SK-N-SH (cell line): ENCODE data around the gene SPATA31C1. TPM values are rescaled to one million over a fixed set of nuclear protein-coding genes. Genes with fewer than 3 reads are reported as not detected.

Experiments
- CTCF ChIA-PET: fragments of 300-600, 350-600 bp; formaldehyde crosslinking; extraction: SDS; loops from one replicate; lab custom pipeline; 2021; lab: Yijun Ruan, JAX
- POLR2A ChIA-PET: fragments of 350-600 bp; sonication (Branson Sonifier 250); formaldehyde crosslinking; extraction: SDS; loops from one replicate; lab custom pipeline; 2020; ENCODE audit warnings: antibody characterized with exemption, inconsistent platforms; lab: Yijun Ruan, JAX
- DNase-seq: peaks from one replicate; pipeline ENCODE4 v3.0.0; 2012
- H2AFZ ChIP-seq: fragments of 200-600 bp; sonication (generic); 2 replicates; pipeline ENCODE4 v1.8.1; 2016; ENCODE audit warnings: antibody characterized with exemption, mild to moderate bottlenecking, low read depth
- H3F3A ChIP-seq: fragments of 200-600 bp; sonication (generic); replicated peaks from 2 replicates; pipeline ENCODE3; 2016; ENCODE audit warnings: antibody characterized with exemption, mild to moderate bottlenecking; ENCODE audit not compliant: insufficient read depth
- H3K27ac ChIP-seq, 2 experiments: fragments of 200-500 bp in 1 of 2; fragments of 200-600 bp in 1 of 2; sonication (Bioruptor generic) in 1 of 2; sonication (generic), shearing (Covaris generic) in 1 of 2; 2 replicates each; pipeline versions ENCODE4 v1.5.1 to v1.6.1; 2014 to 2016; ENCODE audit warnings: low read depth in 2 of 2, inconsistent platforms in 1 of 2, low read length in 1 of 2, mild to moderate bottlenecking in 1 of 2, mixed read lengths in 1 of 2
- H3K27me3 ChIP-seq: fragments of 200-600 bp; sonication (generic), shearing (Covaris generic); 2 replicates; pipeline ENCODE4 v1.6.1; 2016; ENCODE audit warnings: mixed run types; ENCODE audit not compliant: insufficient read depth
- H3K36me3 ChIP-seq, 2 experiments: fragments of 200-500 bp in 1 of 2; fragments of 200-600 bp in 1 of 2; sonication (Bioruptor generic) in 1 of 2; sonication (generic) in 1 of 2; replicated peaks in 1 of 2; 2 replicates each; pipeline versions ENCODE3 to v1.5.1; 2014 to 2016; ENCODE audit warnings: low read length in 1 of 2, mild to moderate bottlenecking in 1 of 2; ENCODE audit not compliant: insufficient read depth in 2 of 2, control insufficient read depth in 1 of 2
- H3K4me1 ChIP-seq, 2 experiments: fragments of 200-500 bp in 1 of 2; fragments of 200-600 bp in 1 of 2; sonication (Bioruptor generic) in 1 of 2; sonication (generic), shearing (Covaris generic) in 1 of 2; 2 replicates each; pipeline versions ENCODE4 v1.5.1 to v1.6.1; 2014 to 2016; ENCODE audit warnings: low read depth in 1 of 2, low read length in 1 of 2, mixed run types in 1 of 2; ENCODE audit not compliant: insufficient read depth in 2 of 2, control insufficient read depth in 1 of 2
- H3K4me2 ChIP-seq: fragments of 200-600 bp; sonication (generic), shearing (Covaris generic); 2 replicates; pipeline ENCODE4 v1.6.1; 2017; ENCODE audit warnings: mixed run types
- H3K4me3 ChIP-seq, 2 experiments: fragments of 200-500 bp in 1 of 2; fragments of 200-600 bp in 1 of 2; sonication (Bioruptor generic) in 1 of 2; sonication (generic), shearing (Covaris generic) in 1 of 2; 2 replicates each; pipeline versions ENCODE4 v1.5.1 to v1.8.1; 2014 to 2016; ENCODE audit warnings: low read depth in 2 of 2, inconsistent platforms in 1 of 2, low read length in 1 of 2, mild to moderate bottlenecking in 1 of 2, mixed read lengths in 1 of 2, moderate library complexity in 1 of 2
- H3K79me2 ChIP-seq: fragments of 200-600 bp; sonication (generic); 2 replicates; pipeline ENCODE4 v1.8.1; 2017; ENCODE audit warnings: mild to moderate bottlenecking; ENCODE audit not compliant: insufficient read depth
- H3K9ac ChIP-seq: fragments of 200-600 bp; sonication (generic); 2 replicates; pipeline ENCODE4 v1.6.1; 2017; ENCODE audit warnings: mixed run types
- H3K9me2 ChIP-seq: fragments of 200-600 bp; sonication (generic); 2 replicates; pipeline ENCODE4 v1.6.1; 2017; ENCODE audit warnings: mixed run types
- H3K9me3 ChIP-seq: fragments of 200-600 bp; sonication (generic); 2 replicates; pipeline ENCODE4 v1.6.1; 2017; ENCODE audit warnings: mixed run types, mild to moderate bottlenecking, moderate library complexity
- H4K20me1 ChIP-seq: fragments of 200-600 bp; sonication (generic); 2 replicates; pipeline ENCODE4 v1.6.1; 2017; ENCODE audit warnings: mild to moderate bottlenecking, mixed run types; ENCODE audit not compliant: insufficient read depth
- CHD2 ChIP-seq: fragments of 150-350 bp; IDR thresholded peaks from 2 replicates; pipeline ENCODE4 v1.6.1; 2018; ENCODE audit warnings: low read length; ENCODE audit not compliant: partially characterized antibody
- ELF1 ChIP-seq: IDR thresholded peaks from 2 replicates; pipeline ENCODE4 v1.4.0; 2012
- FOXJ3 ChIP-seq: sonication (generic); formaldehyde crosslinking; IDR thresholded peaks from 2 replicates; pipeline ENCODE4 v1.5.1; 2020; ENCODE audit warnings: mild to moderate bottlenecking, missing genetic modification reagents
- GABPA ChIP-seq: IDR thresholded peaks from 2 replicates; pipeline ENCODE4 v1.4.0; 2012; ENCODE audit warnings: low read depth, mild to moderate bottlenecking
- GATA2 ChIP-seq: sonication (generic); formaldehyde crosslinking; IDR thresholded peaks from 2 replicates; pipeline ENCODE4 v1.5.0; 2020; ENCODE audit warnings: mild to moderate bottlenecking, missing genetic modification reagents
- JUND ChIP-seq: IDR thresholded peaks from 2 replicates; pipeline ENCODE4 v1.4.0; 2012
- MXI1 ChIP-seq: IDR thresholded peaks from 2 replicates; pipeline ENCODE4 v1.6.1; 2012; ENCODE audit warnings: mild to moderate bottlenecking, low read depth, low read length, improper control_type of control experiment
- POLR2AphosphoS5 ChIP-seq: IDR thresholded peaks from 2 replicates; pipeline ENCODE4 v1.6.1; 2012; ENCODE audit warnings: low read depth, low read length
- RAD21 ChIP-seq: IDR thresholded peaks from 2 replicates; pipeline ENCODE4 v1.6.1; 2012; ENCODE audit warnings: mild to moderate bottlenecking, low read length
- RCOR1 ChIP-seq: fragments of 150-350 bp; IDR thresholded peaks from 2 replicates; pipeline ENCODE4 v1.6.1; 2017; ENCODE audit warnings: antibody characterized with exemption, low read length
- RXRA ChIP-seq: IDR thresholded peaks from 2 replicates; pipeline ENCODE4 v1.4.0; 2012; ENCODE audit warnings: low read depth, mild to moderate bottlenecking, borderline replicate concordance
- SIN3A ChIP-seq: IDR thresholded peaks from 2 replicates; pipeline ENCODE4 v1.6.1; 2012; ENCODE audit warnings: low read depth, mild to moderate bottlenecking, low read length, moderate library complexity, borderline replicate concordance
- SMC3 ChIP-seq: IDR thresholded peaks from 2 replicates; pipeline ENCODE4 v1.6.1; 2012; ENCODE audit warnings: low read depth, low read length, improper control_type of control experiment
- TAF1 ChIP-seq: IDR thresholded peaks from 2 replicates; pipeline ENCODE4 v1.6.1; 2012; ENCODE audit warnings: low read depth, mild to moderate bottlenecking, low read length, moderate library complexity, borderline replicate concordance
- WGBS: methylation state at CpG from one replicate; pipeline ENCODE4 v1.1.6; 2017; ENCODE audit warnings: low lambda C conversion rate; 5-methylcytosine and 5-hydroxymethylcytosine counted together
- polyA plus RNA-seq, 3 experiments: library from polyadenylated mRNA; depleted of rRNA; stranded (reverse); fragments of >200 nt; gene quantifications; 2 replicates each; pipeline ENCODE4 v1.2.3, GENCODE V29; 2012
- TF ChIP-seq, protein P1 (sequence below): IDR thresholded peaks from 2 replicates; pipeline ENCODE4 v1.6.1; 2012; ENCODE audit warnings: mild to moderate bottlenecking, low read depth, low read length, moderate library complexity
- TF ChIP-seq, protein P2 (sequence below): IDR thresholded peaks from 2 replicates; pipeline ENCODE4 v1.4.0; 2012; ENCODE audit warnings: low read depth, borderline replicate concordance
- TF ChIP-seq, protein P3 (sequence below): IDR thresholded peaks from 2 replicates; pipeline ENCODE4 v1.4.0; 2012; ENCODE audit warnings: low read depth, borderline replicate concordance

The SPATA31C1 gene
- polyA plus RNA-seq, 1 of the 3 experiments (the other 2 are of a cell fraction): not detected

DNA sequence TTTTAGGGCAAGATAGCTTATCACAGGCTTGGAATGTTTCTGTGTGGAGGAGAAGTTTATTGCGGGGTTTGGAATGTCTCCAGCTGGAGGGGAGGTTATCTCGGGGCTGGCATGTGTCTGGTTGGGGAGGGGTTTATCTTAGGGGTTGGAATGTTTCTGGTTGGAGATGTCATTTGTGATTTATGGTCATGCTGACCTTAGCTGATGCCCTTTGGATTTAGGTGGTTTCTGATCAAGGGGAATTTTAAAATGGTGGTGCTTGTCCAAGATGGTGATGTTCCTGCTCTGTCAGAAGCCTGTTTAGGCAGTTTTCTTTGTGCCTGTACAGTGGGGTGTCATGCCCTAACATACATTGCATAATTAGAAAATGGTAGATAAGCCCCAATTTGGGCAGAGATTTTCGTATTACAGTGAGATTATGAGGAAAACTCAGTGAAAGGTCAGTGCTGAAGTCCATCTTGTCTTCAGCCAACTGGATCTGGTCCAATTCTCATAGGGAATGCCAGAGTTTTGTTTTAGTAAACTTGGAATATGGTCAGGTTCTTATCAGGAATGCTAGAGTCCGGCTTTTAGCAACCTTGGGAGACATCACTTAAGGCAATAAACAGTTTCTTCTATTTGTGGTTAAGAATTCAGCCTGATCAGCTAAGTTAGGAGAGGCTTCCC lies 42.3 kb downstream of the SPATA31C1 start:
- POLR2A ChIA-PET: no interaction called here

DNA sequence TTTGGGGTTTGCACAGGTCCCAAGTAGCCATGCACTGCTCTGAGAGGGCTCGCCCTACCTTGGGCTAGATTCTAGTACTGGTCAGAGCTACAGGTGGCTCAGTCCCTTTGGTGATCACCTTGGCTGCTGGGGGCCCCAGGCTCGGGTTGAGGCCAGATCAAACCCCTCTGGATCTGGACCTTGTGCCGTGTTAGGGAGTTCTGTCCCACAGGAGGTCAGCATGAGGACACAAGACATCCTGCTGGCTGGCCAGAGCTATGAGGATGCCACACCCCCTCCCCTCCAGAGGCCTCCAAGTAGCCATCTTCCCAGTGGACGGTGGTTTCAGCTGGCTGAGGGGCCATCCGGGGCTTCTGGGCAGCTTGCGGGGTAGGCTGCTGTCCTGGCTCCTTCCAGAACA lies 46.0 kb downstream of the SPATA31C1 start:
- POLR2A ChIA-PET: no interaction called here
- H4K20me1 ChIP-seq: no peaks in the 10 kb centered on the region

More for the DNA sequence above, 42.3 kb downstream of the SPATA31C1 start:
- Histone ChIP-seq H3K79me2 (no peaks in the 10 kb centered on the region), H3K9me3 (no peaks in the 10 kb centered on the region), H3F3A (no peaks in the 10 kb centered on the region), H2AFZ (no peak overlapping the region), H3K4me1 (no peaks in the 10 kb centered on the region), H3K4me2 (no peak overlapping the region), H3K27ac (no peak overlapping the region), H3K27me3 (no peaks in the 10 kb centered on the region), H3K9me2 (no peaks in the 10 kb centered on the region), H3K4me3 (no peak overlapping the region), H4K20me1 (no peaks in the 10 kb centered on the region), H3K9ac (no peak overlapping the region), H3K36me3 (no peaks in the 10 kb centered on the region)
- no peak for TF ChIP-seq RXRA
- DNase-seq: no peak
- CTCF ChIA-PET: interaction anchor here (1.6 kb wide), 1 partner anchor 9 kb away, joined by 7 read pairs; no protein-coding TSS in a partner anchor
- 8% methylated on average over 4 of the region's 4 CpGs for WGBS

More for the DNA sequence above, 46.0 kb downstream of the SPATA31C1 start:
- Histone ChIP-seq H3K79me2 (no peaks in the 10 kb centered on the region), H3K4me2 (no peak overlapping the region), H3K4me3 (no peak overlapping the region), H2AFZ (no peak overlapping the region), H3K9me3 (no peaks in the 10 kb centered on the region), H3K36me3 (peaks cover 0 to 11% of the 10 kb centered on the region in 2 experiments), H3K4me1 (peaks cover 0 to 2% of the 10 kb centered on the region in 2 experiments; a peak in 1 of 4 replicates), H3K27me3 (no peaks in the 10 kb centered on the region), H3K9me2 (no peaks in the 10 kb centered on the region), H3K9ac (no peak overlapping the region), H3F3A (no peaks in the 10 kb centered on the region), H3K27ac (no peak overlapping the region)
- no peak for DNase-seq
- WGBS: 76% methylated on average over 5 of the region's 6 CpGs
- CTCF ChIA-PET: no interaction called here
- TF ChIP-seq RAD21 (no peak), RXRA (no peak), GABPA (no peak), ELF1 (no peak), GATA2 (CRISPR knock-in tag) (no peak), JUND (no peak), SMC3 (no peak), POLR2AphosphoS5 (no peak), MXI1 (no peak), RCOR1 (no peak), CHD2 (no peak), SIN3A (no peak), FOXJ3 (CRISPR knock-in tag) (no peak), TAF1 (no peak)
- TF ChIP-seq, protein P1, sequence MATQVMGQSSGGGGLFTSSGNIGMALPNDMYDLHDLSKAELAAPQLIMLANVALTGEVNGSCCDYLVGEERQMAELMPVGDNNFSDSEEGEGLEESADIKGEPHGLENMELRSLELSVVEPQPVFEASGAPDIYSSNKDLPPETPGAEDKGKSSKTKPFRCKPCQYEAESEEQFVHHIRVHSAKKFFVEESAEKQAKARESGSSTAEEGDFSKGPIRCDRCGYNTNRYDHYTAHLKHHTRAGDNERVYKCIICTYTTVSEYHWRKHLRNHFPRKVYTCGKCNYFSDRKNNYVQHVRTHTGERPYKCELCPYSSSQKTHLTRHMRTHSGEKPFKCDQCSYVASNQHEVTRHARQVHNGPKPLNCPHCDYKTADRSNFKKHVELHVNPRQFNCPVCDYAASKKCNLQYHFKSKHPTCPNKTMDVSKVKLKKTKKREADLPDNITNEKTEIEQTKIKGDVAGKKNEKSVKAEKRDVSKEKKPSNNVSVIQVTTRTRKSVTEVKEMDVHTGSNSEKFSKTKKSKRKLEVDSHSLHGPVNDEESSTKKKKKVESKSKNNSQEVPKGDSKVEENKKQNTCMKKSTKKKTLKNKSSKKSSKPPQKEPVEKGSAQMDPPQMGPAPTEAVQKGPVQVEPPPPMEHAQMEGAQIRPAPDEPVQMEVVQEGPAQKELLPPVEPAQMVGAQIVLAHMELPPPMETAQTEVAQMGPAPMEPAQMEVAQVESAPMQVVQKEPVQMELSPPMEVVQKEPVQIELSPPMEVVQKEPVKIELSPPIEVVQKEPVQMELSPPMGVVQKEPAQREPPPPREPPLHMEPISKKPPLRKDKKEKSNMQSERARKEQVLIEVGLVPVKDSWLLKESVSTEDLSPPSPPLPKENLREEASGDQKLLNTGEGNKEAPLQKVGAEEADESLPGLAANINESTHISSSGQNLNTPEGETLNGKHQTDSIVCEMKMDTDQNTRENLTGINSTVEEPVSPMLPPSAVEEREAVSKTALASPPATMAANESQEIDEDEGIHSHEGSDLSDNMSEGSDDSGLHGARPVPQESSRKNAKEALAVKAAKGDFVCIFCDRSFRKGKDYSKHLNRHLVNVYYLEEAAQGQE: no peak
- TF ChIP-seq, protein P2, sequence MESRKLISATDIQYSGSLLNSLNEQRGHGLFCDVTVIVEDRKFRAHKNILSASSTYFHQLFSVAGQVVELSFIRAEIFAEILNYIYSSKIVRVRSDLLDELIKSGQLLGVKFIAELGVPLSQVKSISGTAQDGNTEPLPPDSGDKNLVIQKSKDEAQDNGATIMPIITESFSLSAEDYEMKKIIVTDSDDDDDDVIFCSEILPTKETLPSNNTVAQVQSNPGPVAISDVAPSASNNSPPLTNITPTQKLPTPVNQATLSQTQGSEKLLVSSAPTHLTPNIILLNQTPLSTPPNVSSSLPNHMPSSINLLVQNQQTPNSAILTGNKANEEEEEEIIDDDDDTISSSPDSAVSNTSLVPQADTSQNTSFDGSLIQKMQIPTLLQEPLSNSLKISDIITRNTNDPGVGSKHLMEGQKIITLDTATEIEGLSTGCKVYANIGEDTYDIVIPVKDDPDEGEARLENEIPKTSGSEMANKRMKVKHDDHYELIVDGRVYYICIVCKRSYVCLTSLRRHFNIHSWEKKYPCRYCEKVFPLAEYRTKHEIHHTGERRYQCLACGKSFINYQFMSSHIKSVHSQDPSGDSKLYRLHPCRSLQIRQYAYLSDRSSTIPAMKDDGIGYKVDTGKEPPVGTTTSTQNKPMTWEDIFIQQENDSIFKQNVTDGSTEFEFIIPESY: no peak
- TF ChIP-seq, protein P3, sequence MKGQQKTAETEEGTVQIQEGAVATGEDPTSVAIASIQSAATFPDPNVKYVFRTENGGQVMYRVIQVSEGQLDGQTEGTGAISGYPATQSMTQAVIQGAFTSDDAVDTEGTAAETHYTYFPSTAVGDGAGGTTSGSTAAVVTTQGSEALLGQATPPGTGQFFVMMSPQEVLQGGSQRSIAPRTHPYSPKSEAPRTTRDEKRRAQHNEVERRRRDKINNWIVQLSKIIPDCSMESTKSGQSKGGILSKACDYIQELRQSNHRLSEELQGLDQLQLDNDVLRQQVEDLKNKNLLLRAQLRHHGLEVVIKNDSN: no peak
